Measurements from ENCODE around the gene DENND1A.

DNA sequence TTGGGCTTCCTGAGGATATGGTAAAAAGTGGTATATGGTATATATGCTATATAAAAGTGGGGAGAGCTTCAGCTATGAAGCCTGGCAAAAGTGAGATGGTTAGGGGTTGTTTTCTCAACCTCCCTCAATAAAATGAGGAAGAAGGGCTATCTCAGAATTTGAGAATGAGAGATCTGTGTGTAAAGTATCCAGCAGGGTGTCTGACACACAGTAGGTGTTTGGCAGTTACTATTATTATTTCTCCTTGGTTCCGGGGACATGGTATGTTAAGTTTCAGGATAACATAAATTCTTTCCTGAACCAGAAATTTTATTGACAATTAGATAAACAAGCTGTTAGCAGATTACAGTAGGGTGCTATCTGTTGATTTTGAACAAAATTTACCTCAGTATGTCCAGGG is 94.1 kb downstream of the DENND1A start:
- TF ChIP-seq CTCF (IDR thresholded peaks at IDR 0.05; ENCODE audit: insufficient read depth, low read length, poor library complexity, severe bottlenecking) (no peak), EZH2phosphoT487 (conservative IDR thresholded peaks at IDR 0.05; ENCODE audit: low read length) (no peak)

Measured in SU-DHL-6 (cell line).